Hematopoietic multipotent progenitor cell treated with erythropoietin and hydrocortisone succinate and interleukin-3 and kit ligand, for 17 days (in vitro differentiated cells): ENCODE results near the gene RNF31.
A peak's percentile ranks its signal among the peaks of the same experiment; 100 is the strongest.

Source experiments
- DNase-seq: peaks from one replicate; pipeline ENCODE4 v3.0.0-alpha.2; 2015; ENCODE audit warnings: low spot score

RNF31 gene

GRCh38 chr14:24116128-24116814 lies 31.0 kb upstream of the RNF31 start:
- peak; percentile 52 for DNase-seq

- DNase-seq, result peak; percentile 30
Measured at GRCh38 chr14:24117179-24117578, 30.1 kb upstream of the RNF31 start.

- no peak for DNase-seq
Measured at GRCh38 chr14:24119691-24120090, 27.6 kb upstream of the RNF31 start.

- no peak for DNase-seq
Measured at GRCh38 chr14:24121210-24121609, 26.1 kb upstream of the RNF31 start.

GRCh38 chr14:24122416-24122815 lies 24.9 kb upstream of the RNF31 start:
- no peak for DNase-seq

- peak; percentile 74 for DNase-seq
Measured at GRCh38 chr14:24122898-24123297, 24.4 kb upstream of the RNF31 start.

GRCh38 chr14:24123424-24124417 lies 23.6 kb upstream of the RNF31 start:
- peak; percentile 90 for DNase-seq

- DNase-seq, result peak; percentile 4
Measured at GRCh38 chr14:24126939-24127338, 20.4 kb upstream of the RNF31 start.

GRCh38 chr14:24127673-24128072 lies 19.6 kb upstream of the RNF31 start:
- DNase-seq, result peak; percentile 4

GRCh38 chr14:24129410-24129998 lies 17.8 kb upstream of the RNF31 start:
- DNase-seq, result no peak

GRCh38 chr14:24130380-24130716 lies 16.9 kb upstream of the RNF31 start, which contains the start of gene FITM1:
Gene FITM1 (plus strand): TSS chr14:24130659. CDS start chr14:24131564, 905 bp downstream.
- DNase-seq, result no peak

GRCh38 chr14:24130717-24131548 lies 16.4 kb upstream of the RNF31 start:
- no peak for DNase-seq

GRCh38 chr14:24131549-24131966 lies 15.7 kb upstream of the RNF31 start:
- DNase-seq, result no peak

GRCh38 chr14:24132061-24132685 lies 15.1 kb upstream of the RNF31 start:
- no peak for DNase-seq

- DNase-seq, result no peak
Measured at GRCh38 chr14:24132976-24133375, 14.3 kb upstream of the RNF31 start.

- DNase-seq, result peak; percentile 32
Measured at GRCh38 chr14:24133735-24134134, 13.6 kb upstream of the RNF31 start.

GRCh38 chr14:24135584-24135833 lies 11.8 kb upstream of the RNF31 start:
- DNase-seq, result no peak

- peak; percentile 96 for DNase-seq
Measured at GRCh38 chr14:24135834-24136683, 11.2 kb upstream of the RNF31 start, which contains the start of gene PSME1. Gene PSME1 (plus strand): TSS chr14:24136194. CDS start chr14:24136263, 69 bp downstream.

- no peak for DNase-seq
Measured at GRCh38 chr14:24136684-24137528, 10.4 kb upstream of the RNF31 start.
